GM10248 (cell line): ENCODE results near the gene KCNQ5.

Experiments
- CTCF ChIA-PET: fragments of 300-600 bp; sonication (Branson Sonifier 250); formaldehyde crosslinking; extraction: SDS; loops from one replicate; lab custom pipeline; 2021; ENCODE audit warnings: antibody characterized with exemption; lab: Yijun Ruan, JAX
- POLR2A ChIA-PET: fragments of 350-650 bp; sonication (Branson Sonifier 250); formaldehyde crosslinking; extraction: SDS; loops from one replicate; lab custom pipeline; 2020; ENCODE audit warnings: antibody characterized with exemption; lab: Yijun Ruan, JAX
- DNase-seq: peaks from one replicate; pipeline ENCODE4 v3.0.0; 2012; ENCODE audit errors: extremely low spot score
- CTCF ChIP-seq: IDR thresholded peaks from 2 replicates; pipeline ENCODE4 v1.5.1; 2012; ENCODE audit warnings: mild to moderate bottlenecking, low read depth; ENCODE audit errors: extremely low read depth, missing control alignments, control extremely low read depth

The KCNQ5 gene

GRCh38 chr6:72691249-72691648 is 69.4 kb downstream of the KCNQ5 start:
- TF ChIP-seq CTCF = no peak
- ChIA-PET POLR2A (no interaction called here), CTCF (interaction anchor here (0.7 to 1.4 kb wide), 3 partner anchors 9 to 51 kb away, joined by 3 to 6 read pairs (median 3); no protein-coding TSS in a partner anchor)
- no peak for DNase-seq

- DNase-seq = no peak
- ChIA-PET POLR2A (no interaction called here), CTCF (no interaction called here)
- no peak for TF ChIP-seq CTCF
Measured at GRCh38 chr6:72696055-72696454, 74.2 kb downstream of the KCNQ5 start.

GRCh38 chr6:72699159-72699558 is 77.3 kb downstream of the KCNQ5 start:
- DNase-seq = no peak
- CTCF ChIA-PET = interaction anchor here (1.1 to 1.4 kb wide), 3 partner anchors 8 to 17 kb away, joined by 3 to 4 read pairs (median 3); no protein-coding TSS in a partner anchor
- no peak for TF ChIP-seq CTCF
- POLR2A ChIA-PET = no interaction called here

GRCh38 chr6:72702421-72702820 is 80.6 kb downstream of the KCNQ5 start:
- POLR2A ChIA-PET = no interaction called here
- no peak for DNase-seq
- CTCF ChIA-PET = interaction anchor here (1.3 kb wide), 1 partner anchor 85 kb away, joined by 3 read pairs; no protein-coding TSS in a partner anchor
- TF ChIP-seq CTCF = no peak

GRCh38 chr6:72703093-72703492 is 81.2 kb downstream of the KCNQ5 start:
- no peak for TF ChIP-seq CTCF
- no peak for DNase-seq
- POLR2A ChIA-PET = no interaction called here
- CTCF ChIA-PET = no interaction called here

- no peak for TF ChIP-seq CTCF
- no peak for DNase-seq
- CTCF ChIA-PET = interaction anchor here (0.9 to 4.0 kb wide), 3 partner anchors 11 to 23 kb away, joined by 3 to 12 read pairs (median 3); no protein-coding TSS in a partner anchor
- POLR2A ChIA-PET = no interaction called here
Measured at GRCh38 chr6:72704979-72705378, 83.1 kb downstream of the KCNQ5 start.
